RWPE2 (cell line): ENCODE data around the gene PRDX1.
"Not testable (repeated sequence)": the region's sequence is repeated elsewhere in the genome, so short reads cannot be mapped to it uniquely, and the experiment has no call there.

Experiments
- ATAC-seq: fragments of 200-7000 bp; cut with Tn5 transposase; 3 replicates; pipeline ENCODE4 v1.9.1; 2021; ENCODE audit warnings: low read depth
- DNase-seq: peaks from one replicate; pipeline ENCODE4 v3.0.0-alpha.2; 2020; ENCODE audit warnings: low spot score
- H3K27ac ChIP-seq: fragments of 450-650 bp; 2 replicates; pipeline ENCODE4 v1.5.1; 2017; ENCODE audit warnings: mild to moderate bottlenecking; ENCODE audit not compliant: poor library complexity, severe bottlenecking
- H3K27me3 ChIP-seq: fragments of 250-450 bp; sonication (Bioruptor Pico); 2 replicates; pipeline ENCODE4 v1.5.1; 2021; ENCODE audit warnings: mild to moderate bottlenecking, moderate library complexity; ENCODE audit not compliant: insufficient read depth, poor library complexity, severe bottlenecking
- H3K36me3 ChIP-seq: fragments of 250-450 bp; sonication (Bioruptor Pico); 2 replicates; pipeline ENCODE4 v1.5.1; 2020; ENCODE audit warnings: low read depth, mild to moderate bottlenecking, moderate library complexity
- H3K4me1 ChIP-seq: fragments of 250-450 bp; sonication (Bioruptor Pico); 2 replicates; pipeline ENCODE4 v1.5.1; 2021; ENCODE audit warnings: mild to moderate bottlenecking, moderate library complexity; ENCODE audit not compliant: insufficient read depth, poor library complexity, severe bottlenecking
- H3K4me3 ChIP-seq: fragments of 250-450 bp; sonication (Bioruptor Pico); 2 replicates; pipeline ENCODE4 v1.5.1; 2021; ENCODE audit warnings: mild to moderate bottlenecking, moderate library complexity; ENCODE audit not compliant: severe bottlenecking
- H3K9me3 ChIP-seq: fragments of 250-450 bp; sonication (Bioruptor Pico); 2 replicates; pipeline ENCODE4 v1.5.1; 2021; ENCODE audit warnings: mild to moderate bottlenecking, moderate library complexity; ENCODE audit not compliant: severe bottlenecking
- TF ChIP-seq, protein P1 (sequence below): fragments of 450-650 bp; IDR thresholded peaks from one replicate; pipeline ENCODE4 v1.5.1; 2017; ENCODE audit warnings: mild to moderate bottlenecking, moderate library complexity; ENCODE audit not compliant: poor library complexity, severe bottlenecking

Gene PRDX1

DNA sequence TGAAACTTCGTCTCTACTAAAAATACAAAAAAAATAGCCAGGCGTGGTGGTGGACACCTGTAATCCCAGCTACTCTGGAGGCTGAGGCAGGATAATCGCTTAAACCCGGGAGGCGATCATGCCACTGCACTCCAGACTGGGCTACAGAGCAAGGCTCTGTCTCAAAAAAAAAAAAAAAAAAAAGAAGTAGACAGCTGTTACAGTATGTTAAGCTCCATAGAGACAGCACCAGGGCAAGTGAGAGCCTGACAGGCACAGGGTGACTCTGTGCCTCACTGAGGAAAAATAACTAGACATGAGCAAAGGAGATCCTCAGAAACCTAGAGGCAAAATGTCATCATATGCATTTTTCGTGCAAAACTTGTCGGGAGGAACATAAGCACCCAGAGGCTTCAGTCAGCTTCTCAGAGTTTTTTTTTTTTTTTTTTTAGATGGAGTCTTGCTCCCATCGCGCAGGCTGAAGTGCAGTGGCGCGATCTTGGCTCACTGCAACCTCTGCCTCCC lies 9.0 kb upstream of the PRDX1 start:
- Histone ChIP-seq H3K4me3 (no peak overlapping the region), H3K27me3 (no peaks in the 10 kb centered on the region), H3K36me3 (no peaks in the 10 kb centered on the region), H3K4me1 (no peaks in the 10 kb centered on the region), H3K27ac (no peak overlapping the region), H3K9me3 (no peaks in the 10 kb centered on the region)
- DNase-seq (no peak), ATAC-seq (no peak)
- TF ChIP-seq, protein P1, sequence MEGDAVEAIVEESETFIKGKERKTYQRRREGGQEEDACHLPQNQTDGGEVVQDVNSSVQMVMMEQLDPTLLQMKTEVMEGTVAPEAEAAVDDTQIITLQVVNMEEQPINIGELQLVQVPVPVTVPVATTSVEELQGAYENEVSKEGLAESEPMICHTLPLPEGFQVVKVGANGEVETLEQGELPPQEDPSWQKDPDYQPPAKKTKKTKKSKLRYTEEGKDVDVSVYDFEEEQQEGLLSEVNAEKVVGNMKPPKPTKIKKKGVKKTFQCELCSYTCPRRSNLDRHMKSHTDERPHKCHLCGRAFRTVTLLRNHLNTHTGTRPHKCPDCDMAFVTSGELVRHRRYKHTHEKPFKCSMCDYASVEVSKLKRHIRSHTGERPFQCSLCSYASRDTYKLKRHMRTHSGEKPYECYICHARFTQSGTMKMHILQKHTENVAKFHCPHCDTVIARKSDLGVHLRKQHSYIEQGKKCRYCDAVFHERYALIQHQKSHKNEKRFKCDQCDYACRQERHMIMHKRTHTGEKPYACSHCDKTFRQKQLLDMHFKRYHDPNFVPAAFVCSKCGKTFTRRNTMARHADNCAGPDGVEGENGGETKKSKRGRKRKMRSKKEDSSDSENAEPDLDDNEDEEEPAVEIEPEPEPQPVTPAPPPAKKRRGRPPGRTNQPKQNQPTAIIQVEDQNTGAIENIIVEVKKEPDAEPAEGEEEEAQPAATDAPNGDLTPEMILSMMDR: no peak

DNA sequence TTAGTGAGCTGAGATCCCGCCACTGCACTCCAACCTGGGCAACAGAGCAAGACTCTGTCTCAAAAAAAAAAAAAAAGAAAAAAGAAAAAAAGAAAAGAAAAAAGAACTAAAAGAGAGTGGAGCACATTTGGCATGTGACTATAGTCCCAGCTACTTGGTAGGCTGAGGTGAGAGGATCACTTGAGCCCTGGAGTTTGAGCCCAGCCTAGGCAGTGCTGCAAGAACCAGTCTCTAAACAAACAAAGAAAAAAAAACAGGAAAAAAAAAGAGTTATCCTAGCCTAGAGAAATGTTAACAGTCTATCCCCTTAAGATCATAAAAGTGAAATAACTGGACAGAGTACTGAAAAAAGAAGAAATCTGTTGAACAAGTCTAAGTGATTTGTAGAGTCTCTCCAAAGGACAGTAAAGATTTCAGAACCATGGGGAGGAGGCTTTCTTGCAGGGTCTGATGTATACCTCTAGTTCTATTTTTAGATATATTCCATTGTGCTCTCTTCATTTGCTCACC lies 4.5 kb upstream of the PRDX1 start:
- Histone ChIP-seq H3K27ac (no peak overlapping the region), H3K4me1 (peaks cover 4% of the 10 kb centered on the region), H3K4me3 (no peak overlapping the region), H3K36me3 (no peaks in the 10 kb centered on the region), H3K27me3 (no peaks in the 10 kb centered on the region), H3K9me3 (no peaks in the 10 kb centered on the region)
- ATAC-seq (no peak), DNase-seq (no peak)
- TF ChIP-seq, protein P1: no peak

DNA sequence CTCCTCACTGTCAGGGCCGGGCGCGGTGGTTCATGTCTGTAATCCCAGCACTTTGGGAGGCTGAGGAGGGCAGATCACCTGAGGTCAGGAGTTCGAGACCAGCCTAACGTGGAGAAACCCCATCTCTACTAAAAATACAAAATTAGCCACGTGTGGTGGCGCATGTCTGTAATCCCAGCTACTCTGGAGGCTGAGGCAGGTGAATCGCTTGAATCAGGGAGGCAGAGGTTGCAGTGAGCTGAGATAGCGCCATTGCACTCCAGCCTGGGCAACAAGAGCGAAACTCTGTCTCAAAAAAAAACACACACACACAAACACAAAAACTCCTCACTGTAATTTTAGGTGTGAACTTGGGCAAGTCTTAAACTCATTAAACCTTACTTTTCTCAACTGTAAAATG lies 2.3 kb upstream of the PRDX1 start:
- not testable (repeated sequence) for DNase-seq, ATAC-seq, H3K27me3 ChIP-seq, H3K9me3 ChIP-seq, H3K4me3 ChIP-seq, H3K36me3 ChIP-seq, H3K27ac ChIP-seq
- peaks cover 11% of the 10 kb centered on the region for H3K4me1 ChIP-seq

DNA sequence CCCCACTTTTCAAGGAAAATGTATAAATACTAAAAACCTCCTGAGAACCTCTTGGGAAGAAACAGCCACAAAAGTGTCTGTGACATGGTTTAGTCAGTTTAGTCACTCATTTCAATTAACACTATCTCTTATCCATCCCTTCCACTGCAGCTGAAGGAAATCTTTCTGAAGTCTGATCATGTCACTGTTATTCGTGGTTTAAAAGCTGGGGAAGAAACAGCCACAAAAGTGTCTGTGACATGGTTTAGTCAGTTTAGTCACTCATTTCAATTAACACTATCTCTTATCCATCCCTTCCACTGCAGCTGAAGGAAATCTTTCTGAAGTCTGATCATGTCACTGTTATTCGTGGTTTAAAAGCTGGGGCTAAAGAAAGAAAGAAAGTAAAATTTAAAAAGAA lies 1.8 kb upstream of the PRDX1 start:
- H3K27ac ChIP-seq, ATAC-seq: not testable (repeated sequence)

DNA sequence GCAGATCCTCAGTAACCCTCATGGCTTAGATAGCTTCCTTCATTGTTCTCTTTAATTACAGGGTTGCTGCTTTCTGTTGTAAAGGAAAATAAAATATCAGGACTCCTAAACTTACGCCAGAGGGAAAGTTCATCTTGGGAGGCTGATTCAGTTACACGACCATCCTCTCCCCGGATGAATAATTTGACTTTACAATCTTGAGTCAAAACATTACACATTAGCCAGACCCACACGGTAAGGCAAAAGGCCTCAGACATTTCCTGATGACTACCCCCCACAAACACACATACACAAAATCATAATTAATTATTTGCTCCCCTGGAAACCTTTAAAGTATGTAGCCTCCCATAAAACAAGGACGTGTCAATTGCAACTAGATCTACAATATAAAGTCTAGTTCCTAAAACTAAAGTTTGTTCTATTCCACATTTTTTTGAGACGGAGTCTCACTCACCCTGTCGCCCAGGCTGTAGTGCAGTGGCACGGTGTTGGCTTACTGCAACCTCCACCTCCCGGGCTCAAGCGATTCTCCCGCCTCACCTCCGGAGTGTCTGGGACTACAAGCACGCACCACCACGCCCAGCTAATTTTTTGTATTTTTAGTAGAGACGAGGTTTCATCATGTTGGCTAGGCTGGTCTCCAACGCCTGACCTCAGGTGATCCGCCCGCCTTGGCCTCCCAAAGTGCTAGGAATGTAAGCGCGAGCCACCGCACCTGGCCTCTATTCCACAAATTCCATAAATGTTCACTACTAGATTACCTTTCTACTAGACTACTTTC lies 830 bp upstream of the PRDX1 start:
- H3K9me3 ChIP-seq: no peaks in the 10 kb centered on the region
- H3K4me1 ChIP-seq: peaks cover 11% of the 10 kb centered on the region
- H3K27me3 ChIP-seq: no peaks in the 10 kb centered on the region
- peak overlapping the region; percentile 79 for H3K4me3 ChIP-seq
- ATAC-seq (no peak), DNase-seq (no peak)
- peaks cover 19% of the 10 kb centered on the region for H3K36me3 ChIP-seq
- peak overlapping the region; percentile 54 for H3K27ac ChIP-seq
- TF ChIP-seq, protein P1: no peak

More for the DNA sequence above, 1.8 kb upstream of the PRDX1 start:
- peaks cover 11% of the 10 kb centered on the region for H3K4me1 ChIP-seq
- not testable (repeated sequence) for H3K9me3 ChIP-seq, H3K4me3 ChIP-seq, DNase-seq, H3K27me3 ChIP-seq
- H3K36me3 ChIP-seq: peaks cover 13% of the 10 kb centered on the region

DNA sequence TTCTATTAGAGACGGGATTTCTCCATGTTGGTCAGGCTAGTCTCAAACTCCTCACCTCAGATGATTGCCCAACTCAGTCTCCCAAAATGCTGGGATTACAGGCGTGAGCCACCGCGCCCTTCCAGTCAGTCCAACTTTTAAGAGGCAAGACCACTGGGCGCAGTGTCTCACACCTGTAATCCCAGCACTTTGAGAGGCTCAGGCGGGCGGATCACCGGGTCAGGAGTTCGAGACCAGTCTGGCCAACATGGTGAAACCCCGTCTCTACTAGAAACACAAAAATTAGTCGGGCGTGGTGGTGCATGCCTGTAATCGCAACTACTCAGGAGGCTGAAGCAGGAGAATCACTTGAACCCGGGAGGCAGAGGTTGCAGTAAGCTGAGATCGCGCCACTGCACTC lies 1.9 kb downstream of the PRDX1 start:
- Histone ChIP-seq H3K4me1 (peaks cover 11% of the 10 kb centered on the region), H3K27ac (peak overlapping the region; percentile 54), H3K36me3 (peaks cover 44% of the 10 kb centered on the region)
- H3K9me3 ChIP-seq, H3K4me3 ChIP-seq, DNase-seq, ATAC-seq, H3K27me3 ChIP-seq: not testable (repeated sequence)
